Natural killer cell (primary cell): Measurements from ENCODE around the gene FBXO33. TPM values are rescaled to one million over a fixed set of nuclear protein-coding genes. Genes with fewer than 3 reads are reported as not detected.

Source experiments
- ATAC-seq, 3 donors: fragments of 150-1000 bp in 2 of 3; fragments of 200-7000 bp in 1 of 3; cut with Tn5 transposase; 1 replicate in 1 of 3; 2 replicates in 2 of 3; pipeline ENCODE4 v1.10.0; 2021; ENCODE audit warnings: mild to moderate bottlenecking in 2 of 3, moderate library complexity in 2 of 3
- DNase-seq, 2 donors: peaks; one replicate each; pipeline versions ENCODE4 v3.0.0 to v3.0.0-alpha.2; 2013 to 2021; ENCODE audit warnings: mixed read lengths in 1 of 2
- H3K27ac ChIP-seq: one replicate; pipeline ENCODE4 v1.5.1; 2013; ENCODE audit warnings: mild to moderate bottlenecking, low read length
- H3K27me3 ChIP-seq: one replicate; pipeline ENCODE4 v1.6.1; 2013; ENCODE audit warnings: low read length; ENCODE audit not compliant: control insufficient read depth, insufficient read depth
- H3K36me3 ChIP-seq: one replicate; pipeline ENCODE4 v1.6.1; 2013; ENCODE audit warnings: low read length; ENCODE audit not compliant: control insufficient read depth, insufficient read depth
- H3K4me1 ChIP-seq: one replicate; pipeline ENCODE4 v1.6.1; 2013; ENCODE audit warnings: low read length; ENCODE audit not compliant: control insufficient read depth, insufficient read depth
- H3K4me3 ChIP-seq: one replicate; pipeline ENCODE4 v1.5.1; 2013; ENCODE audit warnings: low read length
- H3K9me3 ChIP-seq: one replicate; pipeline ENCODE4 v1.6.1; 2013; ENCODE audit warnings: low read length; ENCODE audit not compliant: control insufficient read depth, insufficient read depth
- H3K27ac Mint-ChIP-seq, 2 donors: one replicate each; pipeline ENCODE4 v1.8.0; 2022; ENCODE audit warnings: mild to moderate bottlenecking in 2 of 2, mixed read lengths in 2 of 2, moderate library complexity in 1 of 2
- H3K27me3 Mint-ChIP-seq, 2 donors: one replicate each; pipeline ENCODE4 v1.8.0; 2022; ENCODE audit warnings: low read depth in 2 of 2, mixed read lengths in 2 of 2
- H3K36me3 Mint-ChIP-seq: one replicate; pipeline ENCODE4 v1.8.0; 2022; ENCODE audit warnings: mixed read lengths
- H3K4me1 Mint-ChIP-seq, 2 donors: one replicate each; pipeline ENCODE4 v1.8.0; 2022; ENCODE audit warnings: mixed read lengths in 2 of 2
- H3K4me3 Mint-ChIP-seq: one replicate; pipeline ENCODE4 v1.8.0; 2022; ENCODE audit warnings: mild to moderate bottlenecking, moderate library complexity, mixed read lengths
- H3K9me3 Mint-ChIP-seq, 2 donors: one replicate each; pipeline ENCODE4 v1.8.0; 2022; ENCODE audit warnings: mixed read lengths in 2 of 2
- WGBS: methylation state at CpG from one replicate; pipeline ENCODE4 v1.1.7; 2013; ENCODE audit warnings: missing lambda C conversion rate; ENCODE audit not compliant: insufficient coverage; 5-methylcytosine and 5-hydroxymethylcytosine counted together
- intact Hi-C: fragments of 100-400 bp; cut with micrococcal nuclease; formaldehyde crosslinking; loops from one replicate; pipeline ENCODE4 v1.14.2; 2022
- total RNA-seq, 4 donors: library from RNA; stranded (reverse); fragments of 120-200 nt in 1 of 4; gene quantifications; one replicate each; pipeline versions ENCODE4 v1.2.3 to v1.2.4, GENCODE V29; 2013 to 2022
- TF ChIP-seq, protein P1 (sequence below): fragments of 200-600 bp; IDR thresholded peaks from one replicate; pipeline ENCODE4 v1.8.0; 2022; ENCODE audit warnings: antibody characterized with exemption

The FBXO33 gene
- total RNA-seq, 3 donors from 2014 or later (not counting 1 experiment from before 2014, with no cell fraction given): 45.7 to 54.1 (median 50.2) TPM

DNA sequence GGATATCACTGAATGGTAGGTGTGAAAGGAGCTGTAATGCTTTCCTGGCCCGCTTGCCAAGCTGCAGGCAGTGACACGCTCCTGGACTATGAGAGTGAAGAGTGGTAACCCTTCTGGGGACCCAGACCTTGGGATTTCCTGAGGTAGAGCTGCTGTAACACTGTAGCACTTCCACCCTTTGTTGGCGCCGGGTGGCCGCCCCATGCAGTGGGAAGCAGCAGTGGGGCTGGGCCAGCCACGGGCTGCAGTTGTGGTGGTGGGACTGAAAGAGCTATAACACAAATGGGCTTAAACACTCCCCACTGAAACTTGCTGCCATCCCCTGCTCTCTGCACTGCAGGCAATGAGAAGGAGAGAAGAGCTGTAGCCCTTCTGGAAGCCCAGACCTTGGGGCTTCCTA is 9.6 kb upstream of the FBXO33 start:
- Histone ChIP-seq H3K36me3 (no peaks in the 10 kb centered on the region), H3K9me3 (no peaks in the 10 kb centered on the region), H3K4me1 (no peaks in the 10 kb centered on the region), H3K27me3 (no peaks in the 10 kb centered on the region), H3K4me3 (no peak overlapping the region), H3K27ac (no peak overlapping the region)
- TF ChIP-seq, protein P1, sequence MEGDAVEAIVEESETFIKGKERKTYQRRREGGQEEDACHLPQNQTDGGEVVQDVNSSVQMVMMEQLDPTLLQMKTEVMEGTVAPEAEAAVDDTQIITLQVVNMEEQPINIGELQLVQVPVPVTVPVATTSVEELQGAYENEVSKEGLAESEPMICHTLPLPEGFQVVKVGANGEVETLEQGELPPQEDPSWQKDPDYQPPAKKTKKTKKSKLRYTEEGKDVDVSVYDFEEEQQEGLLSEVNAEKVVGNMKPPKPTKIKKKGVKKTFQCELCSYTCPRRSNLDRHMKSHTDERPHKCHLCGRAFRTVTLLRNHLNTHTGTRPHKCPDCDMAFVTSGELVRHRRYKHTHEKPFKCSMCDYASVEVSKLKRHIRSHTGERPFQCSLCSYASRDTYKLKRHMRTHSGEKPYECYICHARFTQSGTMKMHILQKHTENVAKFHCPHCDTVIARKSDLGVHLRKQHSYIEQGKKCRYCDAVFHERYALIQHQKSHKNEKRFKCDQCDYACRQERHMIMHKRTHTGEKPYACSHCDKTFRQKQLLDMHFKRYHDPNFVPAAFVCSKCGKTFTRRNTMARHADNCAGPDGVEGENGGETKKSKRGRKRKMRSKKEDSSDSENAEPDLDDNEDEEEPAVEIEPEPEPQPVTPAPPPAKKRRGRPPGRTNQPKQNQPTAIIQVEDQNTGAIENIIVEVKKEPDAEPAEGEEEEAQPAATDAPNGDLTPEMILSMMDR: no peak
- Mint-ChIP-seq H3K27me3 (peaks cover 0 to 6% of the 10 kb centered on the region in 2 donors), H3K4me1 (no peaks in the 10 kb centered on the region), H3K27ac (no peak overlapping the region), H3K36me3 (no peaks in the 10 kb centered on the region), H3K9me3 (no peaks in the 10 kb centered on the region), H3K4me3 (no peak overlapping the region)
- DNase-seq (no peak), ATAC-seq (no peak)
- 94% methylated on average over 5 of the region's 6 CpGs for WGBS
- intact Hi-C loops: no loop called here

DNA sequence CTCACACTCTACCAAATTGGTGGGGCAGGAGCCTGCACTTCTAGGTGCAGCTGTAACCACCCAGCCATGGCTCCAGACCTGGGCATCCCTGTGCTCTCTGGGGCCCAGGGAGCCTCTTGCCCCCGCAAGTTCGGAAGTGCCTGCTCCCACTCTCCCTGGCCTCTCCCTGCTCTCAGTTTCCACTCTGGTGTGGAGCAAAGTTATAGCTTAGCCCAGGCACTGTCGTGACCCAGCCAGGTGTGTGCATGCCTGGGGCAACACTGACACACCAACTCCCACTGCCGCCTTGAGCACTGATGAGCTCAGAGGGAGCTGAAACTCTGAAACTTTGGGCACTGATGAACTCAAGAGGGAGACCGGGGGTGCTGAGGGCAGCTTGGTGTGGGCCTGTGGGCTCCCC is 8.7 kb upstream of the FBXO33 start:
- Histone ChIP-seq H3K36me3 (no peaks in the 10 kb centered on the region), H3K4me3 (no peak overlapping the region), H3K4me1 (no peaks in the 10 kb centered on the region), H3K9me3 (no peaks in the 10 kb centered on the region), H3K27ac (no peak overlapping the region), H3K27me3 (no peaks in the 10 kb centered on the region)
- TF ChIP-seq, protein P1: no peak
- Mint-ChIP-seq H3K36me3 (no peaks in the 10 kb centered on the region), H3K9me3 (no peaks in the 10 kb centered on the region), H3K4me1 (no peaks in the 10 kb centered on the region), H3K27ac (no peak overlapping the region), H3K4me3 (no peak overlapping the region), H3K27me3 (peaks cover 0 to 6% of the 10 kb centered on the region in 2 donors)
- ATAC-seq (no peak), DNase-seq (no peak)
- WGBS: 98% methylated on average over 5 of the region's 5 CpGs
- intact Hi-C loops: no loop called here

DNA sequence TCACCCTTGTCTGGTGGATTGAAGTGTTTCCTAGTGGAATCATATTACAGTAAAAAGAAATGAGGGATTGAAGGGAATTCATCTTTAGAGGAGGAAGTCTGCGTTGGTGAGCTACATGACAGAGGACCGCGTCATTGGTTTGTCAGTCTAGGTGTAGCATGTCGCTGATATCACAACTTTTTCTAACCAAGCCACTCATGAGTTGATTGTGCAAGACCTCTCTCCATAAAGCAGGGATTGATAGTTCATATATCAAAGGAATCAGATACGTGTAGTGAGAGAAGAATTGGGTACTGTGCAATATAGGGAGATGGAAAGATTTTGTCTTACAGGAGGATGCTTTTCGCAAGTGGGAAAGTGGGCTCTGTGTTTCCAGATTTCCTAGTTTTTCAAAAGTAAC is 3.0 kb upstream of the FBXO33 start:
- TF ChIP-seq, protein P1: no peak
- WGBS: 98% methylated on average over 6 of the region's 6 CpGs
- Mint-ChIP-seq H3K4me3 (no peak overlapping the region), H3K36me3 (no peaks in the 10 kb centered on the region), H3K4me1 (peaks cover 22 to 25% of the 10 kb centered on the region in 2 donors), H3K27me3 (peaks cover 0 to 6% of the 10 kb centered on the region in 2 donors), H3K9me3 (no peaks in the 10 kb centered on the region), H3K27ac (no peak overlapping the region)
- DNase-seq: no peak
- ATAC-seq: no peak
- Histone ChIP-seq H3K4me1 (peaks cover 14% of the 10 kb centered on the region), H3K36me3 (no peaks in the 10 kb centered on the region), H3K27ac (no peak overlapping the region), H3K27me3 (no peaks in the 10 kb centered on the region), H3K4me3 (no peak overlapping the region), H3K9me3 (no peaks in the 10 kb centered on the region)
- intact Hi-C loops: no loop called here

DNA sequence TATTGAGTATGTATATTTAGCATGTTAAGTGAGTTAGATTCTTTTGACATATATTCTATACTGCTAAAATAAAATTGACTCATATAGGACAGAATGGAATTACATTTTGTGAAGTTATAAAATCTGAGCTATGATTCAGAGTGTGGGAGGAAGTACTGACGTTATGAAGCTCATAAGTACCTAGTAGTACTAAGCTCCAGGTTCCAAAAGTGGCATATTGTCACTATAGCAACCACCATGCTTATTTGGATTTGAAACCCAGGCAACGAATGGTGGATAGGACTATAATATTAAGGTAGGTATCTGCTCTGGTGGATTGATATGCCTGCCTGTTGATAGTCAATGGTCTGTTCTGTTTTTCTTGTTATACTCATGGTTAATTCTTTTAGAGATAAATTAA is 2.2 kb upstream of the FBXO33 start:
- TF ChIP-seq, protein P1: no peak
- Mint-ChIP-seq H3K36me3 (no peaks in the 10 kb centered on the region), H3K4me3 (no peak overlapping the region), H3K9me3 (no peaks in the 10 kb centered on the region), H3K4me1 (peaks cover 30 to 34% of the 10 kb centered on the region in 2 donors), H3K27me3 (peaks cover 0 to 6% of the 10 kb centered on the region in 2 donors), H3K27ac (no peak overlapping the region)
- intact Hi-C loops: loop anchor here (5.0 kb wide), 1 partner anchor 332 kb away; the partner anchor contains the start of gene SEC23A
- H3K4me3 ChIP-seq: no peak overlapping the region
- H3K27ac ChIP-seq: no peak overlapping the region
- H3K36me3 ChIP-seq: no peaks in the 10 kb centered on the region
- H3K4me1 ChIP-seq: peaks cover 19% of the 10 kb centered on the region
- WGBS: 78% methylated on average over 2 of the region's 2 CpGs
- DNase-seq: peak in 1 of 2 donors; percentile 14
- H3K27me3 ChIP-seq: no peaks in the 10 kb centered on the region
- ATAC-seq: no peak
- H3K9me3 ChIP-seq: no peaks in the 10 kb centered on the region
